Measurements from ENCODE around the gene RGMA. TPM values are rescaled to one million over a fixed set of nuclear protein-coding genes. Genes with fewer than 3 reads are reported as not detected.

Gene RGMA
- total and polyA plus RNA-seq, 12 donors = 0.28 to 9.0 (median 3.3) TPM

DNA sequence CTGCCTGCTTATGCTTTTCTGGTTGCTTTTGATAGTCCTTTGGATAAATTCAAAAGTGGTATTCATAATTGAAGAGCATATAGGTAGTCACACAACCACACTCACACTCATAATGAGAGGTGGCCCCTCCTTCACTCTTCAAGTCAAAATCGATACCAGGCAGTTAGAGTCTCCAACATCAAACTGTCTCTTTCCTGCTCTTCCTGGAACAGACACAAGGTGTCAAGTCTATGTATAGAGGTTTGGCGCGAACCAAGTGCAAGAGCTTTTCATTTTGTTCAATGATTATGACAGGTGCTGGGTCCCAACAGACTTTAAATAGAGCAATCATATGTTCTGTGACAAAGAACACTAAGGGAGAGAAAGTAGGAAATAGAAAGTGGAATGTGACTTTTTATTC, 29.9 kb upstream of the RGMA start:
- Histone ChIP-seq H3K9me3 (replicated peaks in 1 of 3) (no peaks in the 10 kb centered on the region), H3K4me1 (replicated peaks in 1 of 2) (no peaks in the 10 kb centered on the region), H3K27me3 (no peaks in the 10 kb centered on the region), H3K4me3 (no peak overlapping the region), H3K36me3 (replicated peaks in 1 of 2) (no peaks in the 10 kb centered on the region), H3K27ac (no peak overlapping the region)
- TF ChIP-seq, protein P1, sequence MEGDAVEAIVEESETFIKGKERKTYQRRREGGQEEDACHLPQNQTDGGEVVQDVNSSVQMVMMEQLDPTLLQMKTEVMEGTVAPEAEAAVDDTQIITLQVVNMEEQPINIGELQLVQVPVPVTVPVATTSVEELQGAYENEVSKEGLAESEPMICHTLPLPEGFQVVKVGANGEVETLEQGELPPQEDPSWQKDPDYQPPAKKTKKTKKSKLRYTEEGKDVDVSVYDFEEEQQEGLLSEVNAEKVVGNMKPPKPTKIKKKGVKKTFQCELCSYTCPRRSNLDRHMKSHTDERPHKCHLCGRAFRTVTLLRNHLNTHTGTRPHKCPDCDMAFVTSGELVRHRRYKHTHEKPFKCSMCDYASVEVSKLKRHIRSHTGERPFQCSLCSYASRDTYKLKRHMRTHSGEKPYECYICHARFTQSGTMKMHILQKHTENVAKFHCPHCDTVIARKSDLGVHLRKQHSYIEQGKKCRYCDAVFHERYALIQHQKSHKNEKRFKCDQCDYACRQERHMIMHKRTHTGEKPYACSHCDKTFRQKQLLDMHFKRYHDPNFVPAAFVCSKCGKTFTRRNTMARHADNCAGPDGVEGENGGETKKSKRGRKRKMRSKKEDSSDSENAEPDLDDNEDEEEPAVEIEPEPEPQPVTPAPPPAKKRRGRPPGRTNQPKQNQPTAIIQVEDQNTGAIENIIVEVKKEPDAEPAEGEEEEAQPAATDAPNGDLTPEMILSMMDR (IDR thresholded peaks at IDR 0.05) = no peak
- TF ChIP-seq POLR2A (IDR thresholded peaks at IDR 0.05) = no peak
- intact Hi-C loops (cut with DNase I) = no loop called here
- DNase-seq = no peak
- 85 to 95% (median 87%) methylated on average over 3 of the region's 3 CpGs for WGBS, 4 donors

- DNase-seq = no peak
- no peaks in the 10 kb centered on the region for H3K4me1 ChIP-seq (replicated peaks in 1 of 2)
- no peak overlapping the region for H3K27ac ChIP-seq
- TF ChIP-seq POLR2A (IDR thresholded peaks at IDR 0.05) = no peak
- TF ChIP-seq, protein P1 (IDR thresholded peaks at IDR 0.05) = no peak
- intact Hi-C loops (cut with DNase I) = no loop called here
- no peaks in the 10 kb centered on the region for H3K36me3 ChIP-seq (replicated peaks in 1 of 2)
- no peaks in the 10 kb centered on the region for H3K9me3 ChIP-seq (replicated peaks in 1 of 3)
- 81 to 88% (median 85%) methylated on average over 5 of the region's 5 CpGs for WGBS, 4 donors
- H3K27me3 ChIP-seq = peaks cover 24% of the 10 kb centered on the region
- H3K4me3 ChIP-seq = no peak overlapping the region
These were observed 22.4 kb upstream of the RGMA start for GRCh38 chr15:93111451-93111850.

DNA sequence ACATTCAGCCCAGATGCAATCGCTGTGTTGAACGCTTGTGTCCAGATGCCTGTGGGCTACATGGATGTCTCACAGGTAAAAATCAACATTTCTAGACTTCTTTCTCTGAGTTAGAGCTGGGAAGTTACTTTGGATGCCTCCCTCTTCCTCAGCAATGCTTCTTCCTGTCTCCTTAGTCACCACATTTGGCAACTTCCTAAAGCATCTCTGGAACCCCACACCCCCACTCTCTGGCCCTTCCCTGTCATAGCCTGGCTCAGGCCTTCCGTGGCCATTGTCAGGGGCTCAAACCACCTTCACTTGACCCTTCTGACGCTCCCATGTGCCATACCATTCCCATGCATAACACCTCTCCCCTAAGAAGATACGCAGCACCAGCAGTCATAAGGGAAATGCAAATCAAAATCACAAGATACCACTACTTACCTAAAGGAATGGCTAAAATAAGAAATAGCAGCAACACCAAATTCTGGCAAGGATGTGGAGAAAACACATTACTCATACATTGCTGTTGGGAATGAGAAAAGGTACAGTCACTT, 21.6 kb upstream of the RGMA start:
- no peak overlapping the region for H3K27ac ChIP-seq
- no peak for DNase-seq
- intact Hi-C loops (cut with DNase I) = no loop called here
- no peaks in the 10 kb centered on the region for H3K36me3 ChIP-seq (replicated peaks in 1 of 2)
- TF ChIP-seq POLR2A (IDR thresholded peaks at IDR 0.05) = no peak
- TF ChIP-seq, protein P1 (IDR thresholded peaks at IDR 0.05) = no peak
- no peaks in the 10 kb centered on the region for H3K9me3 ChIP-seq (replicated peaks in 1 of 3)
- no peaks in the 10 kb centered on the region for H3K4me1 ChIP-seq (replicated peaks in 1 of 2)
- WGBS, 4 donors = 70 to 83% (median 76%) methylated on average over 5 of the region's 5 CpGs
- H3K4me3 ChIP-seq = no peak overlapping the region
- peaks cover 24% of the 10 kb centered on the region for H3K27me3 ChIP-seq

GRCh38 chr15:93109336-93110102, 20.5 kb upstream of the RGMA start:
- WGBS, 4 donors = 14 to 19% (median 18%) methylated on average over 17 to 46 of the region's 46 CpGs
- no peaks in the 10 kb centered on the region for H3K36me3 ChIP-seq (replicated peaks in 1 of 2)
- peaks cover 24% of the 10 kb centered on the region for H3K27me3 ChIP-seq
- H3K4me1 ChIP-seq (replicated peaks in 1 of 2) = no peaks in the 10 kb centered on the region
- no peak for DNase-seq
- H3K4me3 ChIP-seq = no peak overlapping the region
- no peak for TF ChIP-seq POLR2A (IDR thresholded peaks at IDR 0.05)
- TF ChIP-seq, protein P1 (IDR thresholded peaks at IDR 0.05) = no peak
- H3K27ac ChIP-seq = no peak overlapping the region
- H3K9me3 ChIP-seq (replicated peaks in 1 of 3) = no peaks in the 10 kb centered on the region
- intact Hi-C loops (cut with DNase I) = no loop called here

All from adrenal gland (tissue), 12 donors.